Breast epithelium (tissue), 3 donors: ENCODE measurements around the gene SHC1.

Experiments
- POLR2A ChIP-seq: fragments of 450-650 bp; IDR thresholded peaks from one replicate; pipeline ENCODE4 v1.6.1; 2016; ENCODE audit warnings: antibody characterized with exemption, mild to moderate bottlenecking, moderate library complexity
- POLR2AphosphoS5 ChIP-seq, 3 donors: sonication (generic); formaldehyde crosslinking; IDR thresholded peaks; one replicate each; pipeline ENCODE4 v1.6.1; 2017; ENCODE audit warnings: antibody characterized with exemption in 3 of 3
- TF ChIP-seq, protein P1 (sequence below), 3 donors: fragments of 450-650 bp; IDR thresholded peaks; one replicate each; pipeline ENCODE4 v1.5.1; 2016 to 2017; ENCODE audit warnings: antibody characterized with exemption in 3 of 3, mild to moderate bottlenecking in 3 of 3, moderate library complexity in 3 of 3

DNA sequence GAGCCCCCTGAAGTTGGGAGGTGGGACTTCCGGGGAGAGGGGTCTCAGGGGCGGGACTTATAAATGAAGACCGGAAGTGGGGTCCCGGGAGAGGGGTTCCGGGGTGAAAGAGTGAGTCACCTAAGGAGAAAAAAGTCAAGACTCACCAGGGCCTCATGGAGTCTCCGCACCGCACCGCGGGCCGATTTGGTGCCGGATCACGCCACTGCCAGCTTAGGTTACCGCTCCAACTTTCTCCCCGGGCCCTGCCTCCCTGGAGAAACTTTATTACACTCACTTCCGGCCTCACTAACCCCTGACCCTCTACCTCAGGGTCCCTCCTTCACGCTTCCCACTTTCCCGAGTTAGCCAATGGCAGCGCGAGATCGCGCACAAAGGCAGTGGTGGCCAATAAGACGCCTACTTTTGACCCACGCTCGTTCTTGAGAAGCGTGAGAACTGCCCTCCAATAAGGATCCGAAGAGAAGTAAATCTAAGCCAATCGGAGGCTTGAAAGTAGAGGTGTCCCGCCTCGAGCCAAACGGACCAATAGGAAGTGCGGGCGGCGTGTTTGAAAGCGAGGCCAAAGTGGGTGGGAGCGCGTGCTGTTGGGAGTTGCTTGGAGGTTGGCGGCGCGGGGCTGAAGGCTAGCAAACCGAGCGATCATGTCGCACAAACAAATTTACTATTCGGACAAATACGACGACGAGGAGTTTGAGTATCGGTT is 3.7 kb upstream of the SHC1 start, which contains the start of gene CKS1B:
- TF ChIP-seq, protein P1, sequence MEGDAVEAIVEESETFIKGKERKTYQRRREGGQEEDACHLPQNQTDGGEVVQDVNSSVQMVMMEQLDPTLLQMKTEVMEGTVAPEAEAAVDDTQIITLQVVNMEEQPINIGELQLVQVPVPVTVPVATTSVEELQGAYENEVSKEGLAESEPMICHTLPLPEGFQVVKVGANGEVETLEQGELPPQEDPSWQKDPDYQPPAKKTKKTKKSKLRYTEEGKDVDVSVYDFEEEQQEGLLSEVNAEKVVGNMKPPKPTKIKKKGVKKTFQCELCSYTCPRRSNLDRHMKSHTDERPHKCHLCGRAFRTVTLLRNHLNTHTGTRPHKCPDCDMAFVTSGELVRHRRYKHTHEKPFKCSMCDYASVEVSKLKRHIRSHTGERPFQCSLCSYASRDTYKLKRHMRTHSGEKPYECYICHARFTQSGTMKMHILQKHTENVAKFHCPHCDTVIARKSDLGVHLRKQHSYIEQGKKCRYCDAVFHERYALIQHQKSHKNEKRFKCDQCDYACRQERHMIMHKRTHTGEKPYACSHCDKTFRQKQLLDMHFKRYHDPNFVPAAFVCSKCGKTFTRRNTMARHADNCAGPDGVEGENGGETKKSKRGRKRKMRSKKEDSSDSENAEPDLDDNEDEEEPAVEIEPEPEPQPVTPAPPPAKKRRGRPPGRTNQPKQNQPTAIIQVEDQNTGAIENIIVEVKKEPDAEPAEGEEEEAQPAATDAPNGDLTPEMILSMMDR (IDR thresholded peaks at IDR 0.05): no peak
- TF ChIP-seq POLR2A: peak; percentile 75
- TF ChIP-seq POLR2AphosphoS5 (IDR thresholded peaks at IDR 0.05): peak in 2 of 3 donors; percentile 71 to 82
